Neutrophil (primary cell): Measurements from ENCODE around the gene CEP63.
"Not testable (repeated sequence)": the region's sequence is repeated elsewhere in the genome, so short reads cannot be mapped to it uniquely, and the experiment has no call there.

Experiments
- H3K27ac ChIP-seq: fragments of 200-600 bp; sonication (generic); 2 replicates; pipeline ENCODE4 v1.5.1; 2016; ENCODE audit warnings: mild to moderate bottlenecking, moderate library complexity
- H3K27me3 ChIP-seq: fragments of 200-600 bp; sonication (generic); 2 replicates; pipeline ENCODE4 v1.6.0; 2016; ENCODE audit warnings: mild to moderate bottlenecking
- H3K36me3 ChIP-seq: fragments of 200-600 bp; sonication (generic); 2 replicates; pipeline ENCODE4 v1.5.1; 2017
- H3K4me1 ChIP-seq, 2 experiments: fragments of 200-600 bp in 1 of 2; sonication (generic) in 1 of 2; 1 replicate in 1 of 2; 2 replicates in 1 of 2; pipeline versions ENCODE4 v1.5.1 to v1.6.1; 2013 to 2016; ENCODE audit warnings: low read depth in 1 of 2, low read length in 1 of 2, mild to moderate bottlenecking in 1 of 2, moderate library complexity in 1 of 2; ENCODE audit not compliant: control insufficient read depth in 1 of 2, insufficient read depth in 1 of 2
- H3K4me3 ChIP-seq, 2 experiments: fragments of 200-600 bp in 1 of 2; sonication (generic) in 1 of 2; 1 replicate in 1 of 2; 2 replicates in 1 of 2; pipeline ENCODE4 v1.5.1; 2013 to 2016; ENCODE audit warnings: low read depth in 1 of 2, low read length in 1 of 2, mild to moderate bottlenecking in 1 of 2, moderate library complexity in 1 of 2
- H3K9me3 ChIP-seq: fragments of 200-600 bp; sonication (generic); 2 replicates; pipeline ENCODE4 v1.5.1; 2016
- CTCF ChIP-seq: fragments of 200-600 bp; sonication (generic); IDR thresholded peaks from 2 replicates; pipeline ENCODE4 v1.5.1; 2016; ENCODE audit warnings: antibody characterized with exemption

Gene CEP63

GRCh38 chr3:134567605-134568004, 81.7 kb downstream of the CEP63 start:
- Histone ChIP-seq H3K4me1 (peaks cover under 1 to 10% of the 10 kb centered on the region in 2 experiments), H3K4me3 (no peak overlapping the region), H3K36me3 (peaks cover 15% of the 10 kb centered on the region), H3K9me3 (no peaks in the 10 kb centered on the region), H3K27me3 (no peaks in the 10 kb centered on the region), H3K27ac (peak overlapping the region; percentile 69)
- no peak for TF ChIP-seq CTCF

- Histone ChIP-seq H3K4me3 (no peak overlapping the region), H3K36me3 (peaks cover 11% of the 10 kb centered on the region), H3K4me1 (peaks cover 0 to 9% of the 10 kb centered on the region in 2 experiments), H3K27ac (no peak overlapping the region), H3K9me3 (no peaks in the 10 kb centered on the region), H3K27me3 (no peaks in the 10 kb centered on the region)
- no peak for TF ChIP-seq CTCF
Observed at GRCh38 chr3:134568790-134569189, 82.9 kb downstream of the CEP63 start.

GRCh38 chr3:134569899-134570298, 84.0 kb downstream of the CEP63 start:
- H3K4me1 ChIP-seq, H3K9me3 ChIP-seq, H3K36me3 ChIP-seq, H3K4me3 ChIP-seq, H3K27me3 ChIP-seq: not testable (repeated sequence)
- H3K27ac ChIP-seq = peak overlapping the region; percentile 32

- Histone ChIP-seq H3K9me3 (no peaks in the 10 kb centered on the region), H3K27ac (peak overlapping the region; percentile 32), H3K27me3 (no peaks in the 10 kb centered on the region), H3K4me3 (no peak overlapping the region), H3K4me1 (no peaks in the 10 kb centered on the region), H3K36me3 (no peaks in the 10 kb centered on the region)
- TF ChIP-seq CTCF = no peak
Observed at GRCh38 chr3:134576426-134576825, 90.6 kb downstream of the CEP63 start.

- Histone ChIP-seq H3K9me3 (no peaks in the 10 kb centered on the region), H3K27me3 (no peaks in the 10 kb centered on the region), H3K4me3 (no peak overlapping the region), H3K27ac (peak overlapping the region; percentile 32), H3K4me1 (no peaks in the 10 kb centered on the region), H3K36me3 (no peaks in the 10 kb centered on the region)
- no peak for TF ChIP-seq CTCF
Observed at GRCh38 chr3:134576831-134577230, 91.0 kb downstream of the CEP63 start.

- no peaks in the 10 kb centered on the region for H3K9me3 ChIP-seq
- H3K4me3 ChIP-seq = no peak overlapping the region
- TF ChIP-seq CTCF = no peak
- no peak overlapping the region for H3K27ac ChIP-seq
- no peaks in the 10 kb centered on the region for H3K27me3 ChIP-seq
- H3K36me3 ChIP-seq = no peaks in the 10 kb centered on the region
- H3K4me1 ChIP-seq = no peaks in the 10 kb centered on the region
Observed at GRCh38 chr3:134579141-134579665, 93.3 kb downstream of the CEP63 start.
